Breast epithelium (tissue), 3 donors: ENCODE data around the gene PRKG1.

Source experiments
- CTCF ChIP-seq, 3 donors: fragments of 450-650 bp; IDR thresholded peaks; one replicate each; pipeline ENCODE4 v1.5.1; 2016 to 2017; ENCODE audit warnings: antibody characterized with exemption in 3 of 3, mild to moderate bottlenecking in 3 of 3, moderate library complexity in 3 of 3
- POLR2A ChIP-seq: fragments of 450-650 bp; IDR thresholded peaks from one replicate; pipeline ENCODE4 v1.6.1; 2016; ENCODE audit warnings: antibody characterized with exemption, mild to moderate bottlenecking, moderate library complexity
- POLR2AphosphoS5 ChIP-seq, 3 donors: sonication (generic); formaldehyde crosslinking; IDR thresholded peaks; one replicate each; pipeline ENCODE4 v1.6.1; 2017; ENCODE audit warnings: antibody characterized with exemption in 3 of 3

- TF ChIP-seq POLR2AphosphoS5 (IDR thresholded peaks at IDR 0.05): no peak
- TF ChIP-seq CTCF (IDR thresholded peaks at IDR 0.05): no peak
- TF ChIP-seq POLR2A: no peak
Measured at GRCh38 chr10:52119507-52119906, 1045.2 kb downstream of the PRKG1 start.
